ENCODE data around the gene YBX2.

DNA sequence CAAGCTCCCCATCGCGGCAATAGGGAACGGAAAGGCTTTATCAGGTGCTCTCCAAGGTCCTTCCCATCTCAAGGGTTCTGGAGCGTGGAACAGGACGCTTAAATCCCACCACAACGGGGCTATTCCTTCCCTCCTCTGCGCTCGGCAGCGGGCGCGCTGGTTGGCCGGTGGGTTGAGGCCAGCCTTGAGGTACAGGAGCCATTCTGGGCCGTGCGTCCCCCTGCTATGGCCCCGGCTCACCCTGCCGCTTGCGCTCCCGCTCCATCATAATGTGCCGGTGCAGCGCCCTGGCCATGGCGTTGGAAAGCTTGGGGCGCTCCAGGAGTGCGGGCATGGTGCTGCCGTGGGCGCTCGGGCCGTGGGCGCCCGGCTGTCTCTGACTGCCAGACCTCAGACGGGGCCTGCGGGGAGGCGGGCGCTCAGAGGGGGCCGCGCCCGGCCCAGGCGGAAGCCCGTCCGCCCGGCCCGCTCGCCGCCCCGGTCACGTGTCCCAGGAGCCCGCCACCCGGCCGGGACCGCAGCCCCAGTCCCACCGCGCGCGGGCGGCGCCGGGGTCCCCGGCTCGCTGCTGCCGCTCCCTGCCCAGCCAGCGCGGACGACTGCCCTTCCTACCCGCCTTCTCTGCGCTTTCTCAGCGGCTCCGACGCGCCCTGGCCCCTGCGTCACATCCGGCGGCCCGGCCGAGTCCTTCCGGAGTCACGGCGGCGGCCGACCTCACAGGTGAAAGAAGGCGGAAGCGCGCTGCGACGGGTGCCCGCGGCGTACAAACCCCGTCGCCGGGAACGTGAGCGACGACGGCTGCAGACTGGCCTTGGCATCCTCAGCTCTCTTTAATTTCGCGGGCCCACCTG is 20.5 kb upstream of the YBX2 start, which contains the start of gene GPS2:
- TF ChIP-seq, protein P1, sequence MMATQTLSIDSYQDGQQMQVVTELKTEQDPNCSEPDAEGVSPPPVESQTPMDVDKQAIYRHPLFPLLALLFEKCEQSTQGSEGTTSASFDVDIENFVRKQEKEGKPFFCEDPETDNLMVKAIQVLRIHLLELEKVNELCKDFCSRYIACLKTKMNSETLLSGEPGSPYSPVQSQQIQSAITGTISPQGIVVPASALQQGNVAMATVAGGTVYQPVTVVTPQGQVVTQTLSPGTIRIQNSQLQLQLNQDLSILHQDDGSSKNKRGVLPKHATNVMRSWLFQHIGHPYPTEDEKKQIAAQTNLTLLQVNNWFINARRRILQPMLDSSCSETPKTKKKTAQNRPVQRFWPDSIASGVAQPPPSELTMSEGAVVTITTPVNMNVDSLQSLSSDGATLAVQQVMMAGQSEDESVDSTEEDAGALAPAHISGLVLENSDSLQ (IDR thresholded peaks at IDR 0.05), result no peak
- TF ChIP-seq SP1 (IDR thresholded peaks at IDR 0.05) (no peak), L3MBTL2 (conservative IDR thresholded peaks at IDR 0.05) (peak; percentile 68)

All from HEK293T (cell line).